ENCODE results near the gene NFE2L2. TPM values are rescaled to one million over a fixed set of nuclear protein-coding genes. Genes with fewer than 3 reads are reported as not detected.

NFE2L2 gene
- total and polyA plus RNA-seq, 9 of the 15 experiments (the other 6 are each of a cell fraction or from before 2014, with no cell fraction given) = 29.3 to 120 (median 59.3) TPM

DNA sequence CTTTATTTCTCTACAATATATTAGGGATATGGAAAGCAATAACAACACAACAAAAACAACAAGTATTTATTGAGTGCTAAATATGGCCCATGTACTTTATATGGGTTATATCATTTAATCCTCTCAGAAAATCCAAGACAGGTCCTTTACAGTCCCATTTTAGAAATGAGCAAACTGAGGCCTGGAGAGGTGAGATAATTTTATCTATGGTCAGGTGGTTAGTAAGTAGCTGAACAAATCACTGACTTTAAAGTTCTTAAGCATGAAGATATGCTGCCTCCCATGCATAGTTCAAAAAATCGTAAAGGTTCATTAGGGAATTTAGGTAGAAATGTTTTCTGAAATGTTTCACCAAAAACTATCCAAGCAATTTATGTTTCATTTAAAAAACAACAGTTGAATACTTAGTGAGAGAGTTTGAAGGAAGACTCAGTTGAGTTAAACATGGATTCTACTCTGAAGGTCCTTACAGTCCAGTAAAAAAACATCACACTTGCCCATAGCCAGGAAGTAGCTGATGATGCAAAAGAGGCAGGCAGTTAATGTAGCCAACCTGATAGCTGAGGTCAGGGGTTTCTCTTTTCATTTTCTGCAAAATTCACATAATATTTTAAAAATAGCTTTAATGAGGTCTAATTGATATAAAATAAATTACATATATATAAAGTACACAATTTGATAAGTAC, 7.6 kb upstream of the NFE2L2 start:
- Histone ChIP-seq H3K4me3 (no peak overlapping the region), H3K27ac (ENCODE audit: extremely low read depth, low read depth, low read length) (no peak overlapping the region), H2AFZ (ENCODE audit: low read depth, low read length) (peak overlapping the region; percentile 17), H3K9me1 (ENCODE audit: control insufficient read depth, insufficient read depth, low read length) (no peaks in the 10 kb centered on the region), H3K79me2 (ENCODE audit: control insufficient read depth, insufficient read depth, low read length) (no peaks in the 10 kb centered on the region), H3K27me3 (ENCODE audit: control insufficient read depth in 2 of 2, insufficient read depth in 2 of 2, low read length in 2 of 2) (no peaks in the 10 kb centered on the region), H3K36me3 (ENCODE audit: control insufficient read depth, insufficient read depth, low read length) (no peaks in the 10 kb centered on the region), H3K9me3 (replicated peaks; ENCODE audit: control insufficient read depth, insufficient read depth, low read depth, low read length) (no peaks in the 10 kb centered on the region), H4K20me1 (replicated peaks; ENCODE audit: control insufficient read depth, insufficient read depth, low read length) (no peaks in the 10 kb centered on the region), H3K9ac (ENCODE audit: insufficient read depth in 1 of 2, low read depth in 2 of 2, low read length in 2 of 2) (no peak overlapping the region), H3K4me1 (replicated peaks in 1 of 2; ENCODE audit: control insufficient read depth in 2 of 2, insufficient read depth in 2 of 2, low read length in 2 of 2) (no peaks in the 10 kb centered on the region; a peak in 2 of 5 replicates), H3K4me2 (ENCODE audit: insufficient read depth, low read length) (no peak overlapping the region)
- no peak for DNase-seq (ENCODE audit: extremely low read depth in 1 of 4, low spot score in 3 of 4)
- ChIA-PET CTCF (ENCODE audit: low intra/inter-chr PET ratio) (no interaction called here), POLR2A (interaction anchor here (0.6 to 12.9 kb wide), 4 partner anchors 8 to 72 kb away, joined by 5 to 199 read pairs (median 18); partner anchors contain the start of gene NFE2L2)
- BruUV-seq (replicated peaks) = no TSS peak
- no peak for FAIRE-seq
- intact Hi-C loops (cut with micrococcal nuclease) (no loop called here), in situ Hi-C loops (cut with MboI) (no loop called here)
- WGBS (ENCODE audit: insufficient coverage, low coverage, missing lambda C conversion rate) = 31% methylated on average over 1 of the region's 1 CpG
- ATAC-seq = peak; percentile 67
- TF ChIP-seq XRCC3 (IDR thresholded peaks at IDR 0.05) (no peak), ZNF239 (CRISPR knock-in tag; IDR thresholded peaks at IDR 0.05) (peak; percentile 49), KDM1A (IDR thresholded peaks at IDR 0.05) (peak in 1 of 2 experiments; percentile 75; a peak in 1 of 4 replicates), L3MBTL2 (IDR thresholded peaks at IDR 0.05) (0 out of 2 replicates have a peak, but pooled peaks have one; percentile 21), EHMT2 (IDR thresholded peaks at IDR 0.05) (no peak), NRF1 (conservative IDR thresholded peaks at IDR 0.05 in 1 of 2, IDR thresholded peaks at IDR 0.05 in 1 of 2) (0 out of 4 replicates have a peak, but pooled peaks of 1 of the 2 experiments have one; percentile 7), MEF2D (tag; conservative IDR thresholded peaks at IDR 0.05; ENCODE audit: low read depth) (no peak), NFIC (IDR thresholded peaks at IDR 0.05) (0 out of 2 replicates have a peak, but pooled peaks have one; percentile 16), NR2F6 (CRISPR knock-in tag; IDR thresholded peaks at IDR 0.05) (no peak), ZNF24 (IDR thresholded peaks at IDR 0.05) (no peak), CCNT2 (IDR thresholded peaks at IDR 0.05; ENCODE audit: borderline replicate concordance, extremely low read depth, insufficient read length, low read depth, low read length) (no peak), ELF1 (tag; IDR thresholded peaks at IDR 0.05) (0 out of 2 replicates have a peak, but pooled peaks have one; percentile 37)
- TF ChIP-seq, protein P1, sequence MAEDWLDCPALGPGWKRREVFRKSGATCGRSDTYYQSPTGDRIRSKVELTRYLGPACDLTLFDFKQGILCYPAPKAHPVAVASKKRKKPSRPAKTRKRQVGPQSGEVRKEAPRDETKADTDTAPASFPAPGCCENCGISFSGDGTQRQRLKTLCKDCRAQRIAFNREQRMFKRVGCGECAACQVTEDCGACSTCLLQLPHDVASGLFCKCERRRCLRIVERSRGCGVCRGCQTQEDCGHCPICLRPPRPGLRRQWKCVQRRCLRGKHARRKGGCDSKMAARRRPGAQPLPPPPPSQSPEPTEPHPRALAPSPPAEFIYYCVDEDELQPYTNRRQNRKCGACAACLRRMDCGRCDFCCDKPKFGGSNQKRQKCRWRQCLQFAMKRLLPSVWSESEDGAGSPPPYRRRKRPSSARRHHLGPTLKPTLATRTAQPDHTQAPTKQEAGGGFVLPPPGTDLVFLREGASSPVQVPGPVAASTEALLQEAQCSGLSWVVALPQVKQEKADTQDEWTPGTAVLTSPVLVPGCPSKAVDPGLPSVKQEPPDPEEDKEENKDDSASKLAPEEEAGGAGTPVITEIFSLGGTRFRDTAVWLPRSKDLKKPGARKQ (CRISPR knock-in tag; IDR thresholded peaks at IDR 0.05) = no peak

All from K562 (cell line).